Sigmoid colon (tissue), 4 donors: ENCODE measurements around the gene TTC27.

Source experiments
- CTCF ChIP-seq, 4 experiments: fragments of 450-650 bp in 3 of 4; fragments of 200-600 bp in 1 of 4; IDR thresholded peaks; one replicate each; pipeline ENCODE4 v1.5.1; 2016 to 2019; ENCODE audit warnings: antibody characterized with exemption in 4 of 4, mild to moderate bottlenecking in 3 of 4, moderate library complexity in 2 of 4
- EP300 ChIP-seq, 4 donors: sonication (generic); formaldehyde crosslinking; IDR thresholded peaks; one replicate each; pipeline ENCODE4 v1.6.1; 2017; ENCODE audit warnings: antibody characterized with exemption in 4 of 4
- POLR2A ChIP-seq, 2 donors: fragments of 450-650 bp; IDR thresholded peaks; one replicate each; pipeline ENCODE4 v1.6.1; 2016; ENCODE audit warnings: antibody characterized with exemption in 2 of 2, mild to moderate bottlenecking in 2 of 2, moderate library complexity in 2 of 2
- POLR2AphosphoS5 ChIP-seq, 4 donors: sonication (generic); formaldehyde crosslinking; IDR thresholded peaks; one replicate each; pipeline ENCODE4 v1.6.1; 2017; ENCODE audit warnings: antibody characterized with exemption in 4 of 4

DNA sequence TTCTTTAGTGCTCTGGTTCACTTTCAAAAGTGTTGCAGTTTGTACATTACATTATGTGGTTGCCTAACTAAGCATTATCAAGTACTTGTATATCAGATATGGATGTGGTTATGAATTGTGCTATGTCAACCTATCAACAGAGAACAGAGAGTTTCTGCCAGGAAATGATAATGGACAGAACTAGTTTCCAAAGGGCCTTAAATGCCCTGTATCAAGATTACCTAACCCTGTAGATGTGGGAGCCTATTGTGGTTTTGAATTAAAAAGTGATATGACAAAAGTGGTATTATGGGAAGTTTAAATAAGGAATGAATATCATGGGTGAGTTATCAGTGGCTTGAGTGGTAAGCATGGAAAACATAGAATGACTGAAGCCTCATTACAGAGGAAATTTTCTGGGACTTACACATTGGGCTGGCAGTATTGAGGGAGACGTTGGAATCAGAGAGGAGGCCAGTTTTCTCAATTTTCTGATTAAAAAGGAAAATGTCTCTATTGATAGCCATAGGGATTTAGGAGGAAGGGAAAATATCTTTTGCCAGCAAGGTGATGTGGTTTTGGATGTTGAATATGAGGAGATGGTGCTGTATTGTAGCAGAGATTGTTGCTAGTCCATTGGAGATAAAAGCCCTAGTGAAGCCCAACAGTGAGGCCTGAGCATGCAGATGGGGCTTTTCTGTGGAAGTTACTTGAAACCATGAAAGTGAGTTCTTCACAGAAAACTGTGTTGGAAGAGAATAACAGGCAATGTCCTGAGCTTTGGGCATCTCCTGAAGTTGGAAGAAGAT is 140.7 kb downstream of the TTC27 start:
- no peak for TF ChIP-seq CTCF (IDR thresholded peaks at IDR 0.05)
- no peak for TF ChIP-seq POLR2AphosphoS5 (IDR thresholded peaks at IDR 0.05)
- TF ChIP-seq POLR2A (IDR thresholded peaks at IDR 0.05) = no peak
- TF ChIP-seq EP300 (IDR thresholded peaks at IDR 0.05) = no peak
